Mesenchymal stem cell (in vitro differentiated cells and primary cell): ENCODE data around the gene OR14K1.

Experiments
- DNase-seq: peaks from one replicate; pipeline ENCODE4 v3.0.0-alpha.2; 2013
- H2AFZ ChIP-seq: one replicate; pipeline ENCODE4 v1.6.1; 2013; ENCODE audit warnings: low read depth, mild to moderate bottlenecking, control low read depth, inconsistent platforms, low read length, moderate library complexity
- H2AK5ac ChIP-seq: 2 replicates; pipeline ENCODE4 v1.6.1; 2013; ENCODE audit warnings: low read length, moderate library complexity, mild to moderate bottlenecking, inconsistent platforms; ENCODE audit not compliant: severe bottlenecking
- H2BK120ac ChIP-seq: one replicate; pipeline ENCODE4 v1.6.1; 2013; ENCODE audit warnings: low read depth, mild to moderate bottlenecking, inconsistent platforms, low read length, moderate library complexity
- H2BK12ac ChIP-seq, 2 experiments: one replicate each; pipeline ENCODE4 v1.6.1; 2013; ENCODE audit warnings: inconsistent platforms in 2 of 2, low read length in 2 of 2, mild to moderate bottlenecking in 2 of 2, moderate library complexity in 2 of 2, control low read depth in 1 of 2
- H2BK15ac ChIP-seq: one replicate; pipeline ENCODE4 v1.6.1; 2013; ENCODE audit warnings: mild to moderate bottlenecking, low read depth, inconsistent platforms; ENCODE audit not compliant: poor library complexity, severe bottlenecking
- H2BK5ac ChIP-seq: 2 replicates; pipeline ENCODE4 v1.6.1; 2013; ENCODE audit warnings: low read depth, mild to moderate bottlenecking, low read length, control low read depth, inconsistent platforms; ENCODE audit not compliant: poor library complexity, severe bottlenecking
- H3K14ac ChIP-seq, 2 experiments: one replicate each; pipeline ENCODE4 v1.6.1; 2013; ENCODE audit warnings: inconsistent platforms in 2 of 2, low read length in 2 of 2, control low read depth in 1 of 2, mild to moderate bottlenecking in 1 of 2, moderate library complexity in 1 of 2
- H3K18ac ChIP-seq, 2 experiments: one replicate each; pipeline ENCODE4 v1.6.1; 2013; ENCODE audit warnings: inconsistent platforms in 2 of 2, low read length in 2 of 2, control low read depth in 1 of 2, low read depth in 1 of 2, mild to moderate bottlenecking in 1 of 2
- H3K23ac ChIP-seq, 2 experiments: one replicate each; pipeline ENCODE4 v1.6.1; 2013; ENCODE audit warnings: inconsistent platforms in 2 of 2, low read length in 2 of 2, mild to moderate bottlenecking in 2 of 2, moderate library complexity in 2 of 2, control low read depth in 1 of 2
- H3K27ac ChIP-seq: 2 replicates; pipeline ENCODE4 v1.5.1; 2013; ENCODE audit warnings: mild to moderate bottlenecking, moderate library complexity, low read length, control low read depth, inconsistent platforms; ENCODE audit not compliant: poor library complexity, severe bottlenecking
- H3K27me3 ChIP-seq, 2 experiments: 2 replicates each; pipeline versions ENCODE4 v1.6.1 to v1.7.0; 2013; ENCODE audit warnings: low read length in 2 of 2, mild to moderate bottlenecking in 2 of 2, moderate library complexity in 2 of 2, control low read depth in 1 of 2, inconsistent platforms in 1 of 2; ENCODE audit not compliant: control insufficient read depth in 1 of 2, insufficient read depth in 1 of 2
- H3K36me3 ChIP-seq, 2 experiments: 2 replicates each; pipeline versions ENCODE4 v1.6.1 to v1.7.0; 2013; ENCODE audit warnings: low read length in 2 of 2, control low read depth in 1 of 2, inconsistent platforms in 1 of 2, low read depth in 1 of 2, mild to moderate bottlenecking in 1 of 2; ENCODE audit not compliant: insufficient read depth in 2 of 2, control insufficient read depth in 1 of 2
- H3K4ac ChIP-seq, 2 experiments: one replicate each; pipeline ENCODE4 v1.6.1; 2013; ENCODE audit warnings: inconsistent platforms in 2 of 2, low read length in 2 of 2, mild to moderate bottlenecking in 2 of 2, moderate library complexity in 2 of 2, control low read depth in 1 of 2, low read depth in 1 of 2
- H3K4me1 ChIP-seq: 2 replicates; pipeline ENCODE4 v1.6.1; 2013; ENCODE audit warnings: low read depth, low read length, control low read depth; ENCODE audit not compliant: control insufficient read depth, insufficient read depth
- H3K4me2 ChIP-seq: 2 replicates; pipeline ENCODE4 v1.6.1; 2013; ENCODE audit warnings: low read length, mild to moderate bottlenecking, inconsistent platforms; ENCODE audit not compliant: poor library complexity, severe bottlenecking
- H3K4me3 ChIP-seq, 2 experiments: 2 replicates each; pipeline versions ENCODE4 v1.5.1 to v1.7.0; 2013; ENCODE audit warnings: low read length in 2 of 2, mild to moderate bottlenecking in 2 of 2, control low read depth in 1 of 2, low read depth in 1 of 2; ENCODE audit not compliant: insufficient read depth in 1 of 2
- H3K79me1 ChIP-seq: replicated peaks from 2 replicates; pipeline ENCODE4 v1.6.1; 2013; ENCODE audit warnings: mild to moderate bottlenecking, control low read depth, low read length, inconsistent platforms; ENCODE audit not compliant: poor library complexity, severe bottlenecking
- H3K9ac ChIP-seq: 2 replicates; pipeline ENCODE4 v1.7.0; 2013; ENCODE audit warnings: mild to moderate bottlenecking, low read length, moderate library complexity
- H3K9me3 ChIP-seq: 2 replicates; pipeline ENCODE4 v1.7.0; 2013; ENCODE audit warnings: mild to moderate bottlenecking, low read length; ENCODE audit not compliant: control insufficient read depth
- H4K8ac ChIP-seq: one replicate; pipeline ENCODE4 v1.6.1; 2013; ENCODE audit warnings: inconsistent platforms, mild to moderate bottlenecking, low read length, moderate library complexity
- H4K91ac ChIP-seq: one replicate; pipeline ENCODE4 v1.6.1; 2013; ENCODE audit warnings: mild to moderate bottlenecking, low read length, inconsistent platforms
- WGBS: methylation state at CpG from one replicate; pipeline ENCODE4 v1.1.7; 2013; ENCODE audit warnings: mixed read lengths; 5-methylcytosine and 5-hydroxymethylcytosine counted together

OR14K1 gene

GRCh38 chr1:247716546-247716945, 21.9 kb upstream of the OR14K1 start, which contains the start of gene OR6F1:
OR6F1 (minus strand) TSS chr1:247716646; CDS start chr1:247712755, 3,891 bp downstream.
- Histone ChIP-seq H4K8ac (no peak within 1 kb of the TSS), H3K36me3 (no peaks in the 10 kb centered on the region), H4K91ac (no peak within 1 kb of the TSS), H3K9ac (no peak within 1 kb of the TSS), H2AFZ (no peak within 1 kb of the TSS), H3K27me3 (no peaks in the 10 kb centered on the region), H3K4me2 (no peak within 1 kb of the TSS), H3K23ac (no peak within 1 kb of the TSS), H2BK12ac (no peak within 1 kb of the TSS), H3K4me3 (no peak within 1 kb of the TSS), H3K79me1 (no peaks in the 10 kb centered on the region), H2BK5ac (no peak within 1 kb of the TSS), H3K27ac (no peak within 1 kb of the TSS), H3K14ac (no peak within 1 kb of the TSS), H3K18ac (no peak within 1 kb of the TSS), H3K4ac (no peak within 1 kb of the TSS), H2AK5ac (no peak within 1 kb of the TSS), H3K9me3 (peaks cover 53% of the 10 kb centered on the region), H2BK120ac (no peak within 1 kb of the TSS), H3K4me1 (no peaks in the 10 kb centered on the region), H2BK15ac (no peak within 1 kb of the TSS)
- no peak for DNase-seq
- 63% methylated on average over 2 of the region's 3 CpGs for WGBS

GRCh38 chr1:247721222-247721621, 17.2 kb upstream of the OR14K1 start:
- Histone ChIP-seq H3K36me3 (no peaks in the 10 kb centered on the region), H3K4ac (no peak overlapping the region), H2AK5ac (no peak overlapping the region), H4K8ac (no peak overlapping the region), H2BK120ac (no peak overlapping the region), H3K4me1 (no peaks in the 10 kb centered on the region), H2BK12ac (no peak overlapping the region), H2BK15ac (no peak overlapping the region), H4K91ac (no peak overlapping the region), H3K27ac (no peak overlapping the region), H3K9ac (no peak overlapping the region), H2BK5ac (no peak overlapping the region), H3K79me1 (no peaks in the 10 kb centered on the region), H3K27me3 (no peaks in the 10 kb centered on the region), H3K4me3 (no peak overlapping the region), H3K9me3 (peaks cover 58% of the 10 kb centered on the region), H3K14ac (no peak overlapping the region), H2AFZ (no peak overlapping the region), H3K4me2 (no peak overlapping the region), H3K23ac (no peak overlapping the region), H3K18ac (no peak overlapping the region)
- DNase-seq = no peak
- no CpG with 5 or more reads among the region's 4 CpGs for WGBS

DNA sequence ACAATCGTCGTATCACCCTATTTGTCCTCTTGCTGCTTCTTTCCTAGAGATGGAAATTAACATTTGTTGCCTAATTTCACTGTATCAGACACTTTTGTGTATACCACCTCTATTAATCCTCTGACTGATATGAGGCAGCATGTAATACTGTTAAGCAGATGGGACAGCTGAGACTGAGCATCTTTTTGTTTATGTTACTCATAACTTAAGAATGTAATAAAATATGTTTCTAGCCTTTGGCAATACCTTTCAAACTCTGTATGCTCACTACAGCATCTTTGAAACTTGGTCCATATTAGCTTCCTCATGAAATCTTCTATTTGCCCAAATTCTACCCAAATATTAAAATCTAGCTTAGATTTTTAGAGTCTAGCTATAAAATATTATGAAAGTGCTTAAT, 2.3 kb downstream of the OR14K1 start:
- Histone ChIP-seq H3K27ac (no peak overlapping the region), H2AFZ (no peak overlapping the region), H3K9me3 (peaks cover 54% of the 10 kb centered on the region), H2AK5ac (no peak overlapping the region), H3K4me3 (no peak overlapping the region), H4K91ac (no peak overlapping the region), H3K14ac (no peak overlapping the region), H3K27me3 (no peaks in the 10 kb centered on the region), H3K4me1 (peaks cover 2% of the 10 kb centered on the region), H2BK120ac (no peak overlapping the region), H3K4me2 (no peak overlapping the region), H3K79me1 (no peaks in the 10 kb centered on the region), H2BK15ac (no peak overlapping the region), H2BK12ac (no peak overlapping the region), H3K18ac (no peak overlapping the region), H3K4ac (no peak overlapping the region), H3K23ac (no peak overlapping the region), H4K8ac (no peak overlapping the region), H2BK5ac (no peak overlapping the region), H3K36me3 (no peaks in the 10 kb centered on the region), H3K9ac (no peak overlapping the region)
- peak; percentile 3 for DNase-seq
- WGBS = 70% methylated on average over 2 of the region's 2 CpGs

- peak overlapping the region; percentile 51 for H3K27ac ChIP-seq
- no peak overlapping the region for H2BK120ac ChIP-seq
- no peak overlapping the region for H3K23ac ChIP-seq
- no peak overlapping the region for H4K8ac ChIP-seq
- no peak for DNase-seq
- no peak overlapping the region for H3K4me2 ChIP-seq
- peak overlapping the region in 1 of 2 experiments; percentile 9 for H3K4me3 ChIP-seq
- WGBS = 92% methylated on average over 4 of the region's 5 CpGs
- peaks cover 50% of the 10 kb centered on the region for H3K9me3 ChIP-seq
- no peak overlapping the region for H2BK15ac ChIP-seq
- no peak overlapping the region for H2AFZ ChIP-seq
- H2BK5ac ChIP-seq = no peak overlapping the region
- H3K18ac ChIP-seq = no peak overlapping the region
- no peak overlapping the region for H3K14ac ChIP-seq
- H3K27me3 ChIP-seq = no peaks in the 10 kb centered on the region
- no peak overlapping the region for H3K9ac ChIP-seq
- no peak overlapping the region for H2AK5ac ChIP-seq
- no peaks in the 10 kb centered on the region for H3K79me1 ChIP-seq
- H3K36me3 ChIP-seq = no peaks in the 10 kb centered on the region
- peaks cover 2% of the 10 kb centered on the region for H3K4me1 ChIP-seq
- no peak overlapping the region for H3K4ac ChIP-seq
- no peak overlapping the region for H4K91ac ChIP-seq
- no peak overlapping the region for H2BK12ac ChIP-seq
Measured at GRCh38 chr1:247741756-247742155, 3.3 kb downstream of the OR14K1 start.
